Retinal pigment epithelial cell (primary cell): Measurements from ENCODE around the gene VAT1L.

Experiments used
- DNase-seq: peaks from one replicate; pipeline ENCODE4 v3.0.0-alpha.2; 2010; ENCODE audit warnings: low read depth
- H3K4me3 ChIP-seq: 2 replicates; pipeline ENCODE4 v1.5.1; 2011; ENCODE audit warnings: mild to moderate bottlenecking, low read length, control low read depth, moderate library complexity
- TF ChIP-seq, protein P1 (sequence below): conservative IDR thresholded peaks from 2 replicates; pipeline ENCODE4 v1.5.1; 2011; ENCODE audit warnings: low read depth, low read length, control low read depth, inconsistent platforms

VAT1L gene

DNA sequence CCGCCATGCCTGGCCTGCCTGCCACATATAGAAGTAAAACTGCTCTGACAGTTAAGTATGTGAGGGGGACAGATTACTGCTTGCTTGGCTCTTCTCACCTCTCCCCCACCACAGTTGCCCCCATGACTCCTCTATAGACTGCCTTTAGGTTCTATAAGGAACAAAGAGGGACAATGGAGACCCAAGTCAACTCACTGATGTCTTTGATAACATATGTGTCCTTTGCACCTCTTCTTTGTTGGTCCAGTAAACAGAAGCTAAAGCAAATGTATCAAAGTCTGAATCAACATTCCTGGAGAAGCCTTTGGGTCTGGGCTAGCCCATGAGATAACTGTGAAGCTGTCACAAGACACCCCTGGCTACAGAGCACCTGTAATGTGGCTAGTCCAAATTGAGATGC lies 38.9 kb upstream of the VAT1L start:
- no peak overlapping the region for H3K4me3 ChIP-seq
- DNase-seq, result no peak
- TF ChIP-seq, protein P1, sequence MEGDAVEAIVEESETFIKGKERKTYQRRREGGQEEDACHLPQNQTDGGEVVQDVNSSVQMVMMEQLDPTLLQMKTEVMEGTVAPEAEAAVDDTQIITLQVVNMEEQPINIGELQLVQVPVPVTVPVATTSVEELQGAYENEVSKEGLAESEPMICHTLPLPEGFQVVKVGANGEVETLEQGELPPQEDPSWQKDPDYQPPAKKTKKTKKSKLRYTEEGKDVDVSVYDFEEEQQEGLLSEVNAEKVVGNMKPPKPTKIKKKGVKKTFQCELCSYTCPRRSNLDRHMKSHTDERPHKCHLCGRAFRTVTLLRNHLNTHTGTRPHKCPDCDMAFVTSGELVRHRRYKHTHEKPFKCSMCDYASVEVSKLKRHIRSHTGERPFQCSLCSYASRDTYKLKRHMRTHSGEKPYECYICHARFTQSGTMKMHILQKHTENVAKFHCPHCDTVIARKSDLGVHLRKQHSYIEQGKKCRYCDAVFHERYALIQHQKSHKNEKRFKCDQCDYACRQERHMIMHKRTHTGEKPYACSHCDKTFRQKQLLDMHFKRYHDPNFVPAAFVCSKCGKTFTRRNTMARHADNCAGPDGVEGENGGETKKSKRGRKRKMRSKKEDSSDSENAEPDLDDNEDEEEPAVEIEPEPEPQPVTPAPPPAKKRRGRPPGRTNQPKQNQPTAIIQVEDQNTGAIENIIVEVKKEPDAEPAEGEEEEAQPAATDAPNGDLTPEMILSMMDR, result no peak

DNA sequence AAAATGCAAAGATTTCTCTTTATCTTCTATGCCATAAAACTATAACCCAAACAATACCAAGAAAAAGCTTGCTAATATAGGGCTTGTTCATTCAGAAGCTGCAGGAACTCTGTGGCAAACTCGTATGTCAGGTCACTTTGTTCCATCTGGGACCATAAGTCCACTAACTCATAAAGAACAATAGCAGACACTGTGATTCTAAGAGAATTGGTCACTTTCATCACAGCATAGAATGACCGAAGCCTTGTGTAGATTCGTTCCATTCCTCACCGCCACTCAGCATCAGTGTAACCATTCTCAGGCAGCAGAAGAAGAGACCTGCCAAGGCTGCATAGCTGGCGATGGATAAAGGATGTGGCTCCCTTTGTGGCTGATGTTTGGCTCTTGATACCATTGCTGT lies 30.3 kb upstream of the VAT1L start:
- TF ChIP-seq, protein P1, result no peak
- no peak overlapping the region for H3K4me3 ChIP-seq
- no peak for DNase-seq

DNA sequence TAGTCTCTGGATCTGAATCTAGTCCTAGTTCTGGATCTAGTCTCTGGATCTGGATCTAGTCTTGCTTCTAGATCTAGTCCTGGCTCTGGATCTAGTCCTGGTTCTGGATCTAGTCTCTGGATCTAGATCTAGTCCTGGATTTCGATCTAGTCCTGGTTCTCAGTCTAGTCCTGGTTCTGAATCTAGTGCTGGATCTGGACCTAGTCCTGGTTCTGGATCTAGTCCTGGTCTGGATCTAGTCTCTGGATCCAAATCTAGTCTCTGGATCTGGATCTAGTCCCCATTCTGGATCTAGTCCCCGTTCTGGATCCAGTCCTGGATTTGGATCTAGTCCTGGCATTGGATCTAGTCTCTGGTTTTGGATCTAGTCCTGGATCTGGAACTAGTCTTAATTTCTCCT lies 29.9 kb upstream of the VAT1L start:
- no peak for DNase-seq
- TF ChIP-seq, protein P1, result no peak
- no peak overlapping the region for H3K4me3 ChIP-seq

DNA sequence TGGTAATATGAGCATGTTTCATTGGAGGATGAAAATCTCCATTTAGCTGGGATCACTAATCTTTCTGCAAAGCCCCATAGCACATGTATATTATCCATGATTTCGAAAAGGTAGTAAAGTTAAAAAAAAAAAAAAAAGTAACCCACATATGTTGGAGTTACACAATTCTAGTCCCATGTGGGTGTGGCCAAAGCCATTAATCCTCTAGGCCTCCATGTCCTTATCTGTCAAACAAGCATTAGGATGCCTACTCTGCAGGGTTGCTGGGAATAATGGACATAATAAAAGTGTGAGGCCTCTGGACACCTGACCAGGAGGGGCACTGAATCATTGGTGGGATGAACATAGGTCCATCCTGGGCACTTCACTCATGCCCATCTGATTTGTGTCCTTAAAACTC lies 29.2 kb upstream of the VAT1L start:
- TF ChIP-seq, protein P1, result no peak
- no peak for DNase-seq
- H3K4me3 ChIP-seq, result no peak overlapping the region

DNA sequence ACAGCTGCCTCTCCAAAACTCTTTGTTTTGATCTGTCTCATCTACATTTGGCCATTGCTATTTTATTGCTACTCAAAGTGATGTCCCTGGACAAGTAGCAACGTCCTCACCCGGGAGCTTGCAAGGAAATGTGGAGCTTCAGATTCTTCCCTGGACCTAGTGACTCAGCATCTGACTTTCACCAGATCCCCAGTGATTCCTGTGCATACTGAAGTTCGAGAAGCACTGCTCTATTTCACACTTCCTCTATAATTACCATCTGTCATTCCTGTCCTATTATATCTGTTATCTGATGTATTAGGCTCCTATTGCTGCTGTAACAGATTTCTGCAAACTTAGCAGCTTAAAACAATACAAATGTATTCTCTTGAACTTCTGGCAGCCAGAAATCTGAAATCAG lies 28.5 kb upstream of the VAT1L start:
- no peak for DNase-seq

DNA sequence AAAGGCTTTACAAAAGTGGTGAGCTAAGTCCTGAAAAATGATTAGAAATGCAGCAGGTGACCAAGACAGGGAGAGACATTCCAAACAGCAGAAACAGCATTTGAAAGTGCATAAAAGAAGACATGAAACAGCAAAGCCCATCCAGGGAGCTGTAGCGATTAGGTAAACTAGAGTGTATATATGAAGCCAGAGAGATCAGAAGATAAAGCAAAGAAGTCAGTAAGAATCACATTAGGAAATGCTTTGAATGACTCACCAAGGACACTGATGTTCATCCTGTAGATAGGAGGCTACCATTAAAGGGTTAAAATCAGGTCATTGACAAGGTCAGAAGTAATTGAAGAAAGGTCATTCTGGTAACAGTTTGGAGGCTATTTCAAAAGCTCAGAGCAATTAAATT lies 27.6 kb upstream of the VAT1L start:
- TF ChIP-seq, protein P1, result no peak

More for the DNA sequence above, 28.5 kb upstream of the VAT1L start:
- no peak overlapping the region for H3K4me3 ChIP-seq
- TF ChIP-seq, protein P1, result no peak

DNA sequence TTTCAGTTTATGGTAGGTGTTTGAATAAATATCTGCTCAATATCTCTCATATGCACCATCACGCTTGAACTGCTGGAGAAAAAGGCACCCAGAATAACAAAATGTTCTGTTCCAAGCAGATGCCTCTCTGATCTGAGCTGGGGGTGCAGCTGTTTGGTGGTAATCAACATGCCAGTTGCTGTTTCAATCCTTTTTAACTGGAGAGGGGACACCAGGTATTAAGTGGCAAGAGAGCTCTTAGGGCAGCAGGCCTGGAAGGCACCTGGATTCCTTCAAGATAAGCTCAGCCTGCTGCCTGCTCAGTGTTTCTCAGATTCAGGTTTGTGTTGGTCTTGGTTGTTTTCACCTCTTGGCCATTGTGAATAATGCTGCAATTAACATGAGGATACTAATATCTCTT lies 27.2 kb upstream of the VAT1L start:
- no peak for DNase-seq
- TF ChIP-seq, protein P1, result no peak
- H3K4me3 ChIP-seq, result no peak overlapping the region

More for the DNA sequence above, 27.6 kb upstream of the VAT1L start:
- H3K4me3 ChIP-seq, result no peak overlapping the region
- no peak for DNase-seq
